Measurements from ENCODE around the gene FBXO15. TPM values are rescaled to one million over a fixed set of nuclear protein-coding genes. Genes with fewer than 3 reads are reported as not detected.

The FBXO15 gene
- total and polyA plus RNA-seq, 4 donors, result 0.23 to 0.50 (median 0.41) TPM

- Histone ChIP-seq H3K36me3 (ENCODE audit: control insufficient read depth in 4 of 4, insufficient read depth in 3 of 4, low read depth in 1 of 4, low read length in 3 of 4) (no peaks in the 10 kb centered on the region), H3K27ac (ENCODE audit: low read depth in 1 of 2, low read length in 2 of 2) (no peak overlapping the region), H3K4me1 (ENCODE audit: control insufficient read depth in 4 of 4, insufficient read depth in 4 of 4, low read length in 3 of 4) (no peaks in the 10 kb centered on the region), H3K9me3 (ENCODE audit: control insufficient read depth in 4 of 4, low read length in 3 of 4) (no peaks in the 10 kb centered on the region), H3K27me3 (ENCODE audit: control insufficient read depth in 4 of 4, insufficient read depth in 4 of 4, low read length in 3 of 4) (no peaks in the 10 kb centered on the region), H3K9ac (ENCODE audit: low read depth in 1 of 2, low read length in 2 of 2) (no peak overlapping the region), H3K4me3 (ENCODE audit: low read depth in 1 of 3, low read length in 3 of 3) (no peak overlapping the region)
- DNase-seq (ENCODE audit: low spot score), result no peak
- 93% methylated on average over 9 of the region's 9 CpGs for WGBS
- TF ChIP-seq GABPA (IDR thresholded peaks at IDR 0.05 in 1 of 2, conservative IDR thresholded peaks at IDR 0.05 in 1 of 2), result no peak
- no peak for TF ChIP-seq RAD21 (IDR thresholded peaks at IDR 0.05)
- no peak for TF ChIP-seq HNF4A (conservative IDR thresholded peaks at IDR 0.05)
- TF ChIP-seq FOXA2 (IDR thresholded peaks at IDR 0.05), result no peak
- no peak for TF ChIP-seq RXRA (IDR thresholded peaks at IDR 0.05)
- TF ChIP-seq HNF4G (IDR thresholded peaks at IDR 0.05), result no peak
- no peak for TF ChIP-seq EGR1 (IDR thresholded peaks at IDR 0.05; ENCODE audit: low read depth in 2 of 2)
These were observed 63.3 kb downstream of the FBXO15 start for GRCh38 chr18:74084184-74084855.

DNA sequence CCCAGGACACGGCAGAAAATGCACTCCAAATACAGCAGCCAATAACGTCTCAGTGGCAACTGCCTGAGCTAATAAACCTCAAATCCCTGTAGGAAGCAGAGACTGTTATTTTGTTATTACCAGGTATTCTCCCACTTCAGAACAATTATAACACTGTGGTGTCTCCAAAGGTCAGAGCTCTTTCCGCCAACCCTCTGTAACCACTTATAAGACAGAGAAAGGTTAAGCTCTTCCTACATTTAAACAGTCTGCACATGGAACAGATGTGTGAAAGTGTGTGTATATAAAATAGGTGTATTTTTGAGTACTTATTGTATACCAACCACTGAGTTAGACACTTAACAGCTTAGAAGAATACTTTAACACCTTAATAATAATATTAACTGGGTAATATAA lies 64.1 kb downstream of the FBXO15 start:
- Histone ChIP-seq H3K4me3 (ENCODE audit: low read depth in 1 of 3, low read length in 3 of 3) (no peak overlapping the region), H3K9me3 (ENCODE audit: control insufficient read depth in 4 of 4, low read length in 3 of 4) (no peaks in the 10 kb centered on the region), H3K27ac (ENCODE audit: low read depth in 1 of 2, low read length in 2 of 2) (no peak overlapping the region), H3K9ac (ENCODE audit: low read depth in 1 of 2, low read length in 2 of 2) (no peak overlapping the region), H3K4me1 (ENCODE audit: control insufficient read depth in 4 of 4, insufficient read depth in 4 of 4, low read length in 3 of 4) (no peaks in the 10 kb centered on the region), H3K36me3 (ENCODE audit: control insufficient read depth in 4 of 4, insufficient read depth in 3 of 4, low read depth in 1 of 4, low read length in 3 of 4) (no peaks in the 10 kb centered on the region), H3K27me3 (ENCODE audit: control insufficient read depth in 4 of 4, insufficient read depth in 4 of 4, low read length in 3 of 4) (no peaks in the 10 kb centered on the region)
- WGBS, result 77% methylated on average over 3 of the region's 3 CpGs
- DNase-seq (ENCODE audit: low spot score), result no peak
- TF ChIP-seq TAF1 (conservative IDR thresholded peaks at IDR 0.05) (no peak), GABPA (IDR thresholded peaks at IDR 0.05 in 1 of 2, conservative IDR thresholded peaks at IDR 0.05 in 1 of 2) (no peak), ZBTB33 (IDR thresholded peaks at IDR 0.05) (no peak), CTCF (IDR thresholded peaks at IDR 0.05; ENCODE audit: low read depth, low read length, missing input control) (no peak), EGR1 (IDR thresholded peaks at IDR 0.05; ENCODE audit: low read depth in 2 of 2) (no peak), FOXA2 (IDR thresholded peaks at IDR 0.05) (no peak), HNF4A (conservative IDR thresholded peaks at IDR 0.05) (no peak), SP1 (IDR thresholded peaks at IDR 0.05) (no peak), MAX (IDR thresholded peaks at IDR 0.05) (no peak), FOXA1 (IDR thresholded peaks at IDR 0.05) (no peak), RXRA (IDR thresholded peaks at IDR 0.05) (no peak), RAD21 (IDR thresholded peaks at IDR 0.05) (no peak), JUND (IDR thresholded peaks at IDR 0.05) (no peak), HNF4G (IDR thresholded peaks at IDR 0.05) (no peak), YY1 (IDR thresholded peaks at IDR 0.05) (no peak), NR2F2 (IDR thresholded peaks at IDR 0.05) (no peak)
- TF ChIP-seq, protein P1, sequence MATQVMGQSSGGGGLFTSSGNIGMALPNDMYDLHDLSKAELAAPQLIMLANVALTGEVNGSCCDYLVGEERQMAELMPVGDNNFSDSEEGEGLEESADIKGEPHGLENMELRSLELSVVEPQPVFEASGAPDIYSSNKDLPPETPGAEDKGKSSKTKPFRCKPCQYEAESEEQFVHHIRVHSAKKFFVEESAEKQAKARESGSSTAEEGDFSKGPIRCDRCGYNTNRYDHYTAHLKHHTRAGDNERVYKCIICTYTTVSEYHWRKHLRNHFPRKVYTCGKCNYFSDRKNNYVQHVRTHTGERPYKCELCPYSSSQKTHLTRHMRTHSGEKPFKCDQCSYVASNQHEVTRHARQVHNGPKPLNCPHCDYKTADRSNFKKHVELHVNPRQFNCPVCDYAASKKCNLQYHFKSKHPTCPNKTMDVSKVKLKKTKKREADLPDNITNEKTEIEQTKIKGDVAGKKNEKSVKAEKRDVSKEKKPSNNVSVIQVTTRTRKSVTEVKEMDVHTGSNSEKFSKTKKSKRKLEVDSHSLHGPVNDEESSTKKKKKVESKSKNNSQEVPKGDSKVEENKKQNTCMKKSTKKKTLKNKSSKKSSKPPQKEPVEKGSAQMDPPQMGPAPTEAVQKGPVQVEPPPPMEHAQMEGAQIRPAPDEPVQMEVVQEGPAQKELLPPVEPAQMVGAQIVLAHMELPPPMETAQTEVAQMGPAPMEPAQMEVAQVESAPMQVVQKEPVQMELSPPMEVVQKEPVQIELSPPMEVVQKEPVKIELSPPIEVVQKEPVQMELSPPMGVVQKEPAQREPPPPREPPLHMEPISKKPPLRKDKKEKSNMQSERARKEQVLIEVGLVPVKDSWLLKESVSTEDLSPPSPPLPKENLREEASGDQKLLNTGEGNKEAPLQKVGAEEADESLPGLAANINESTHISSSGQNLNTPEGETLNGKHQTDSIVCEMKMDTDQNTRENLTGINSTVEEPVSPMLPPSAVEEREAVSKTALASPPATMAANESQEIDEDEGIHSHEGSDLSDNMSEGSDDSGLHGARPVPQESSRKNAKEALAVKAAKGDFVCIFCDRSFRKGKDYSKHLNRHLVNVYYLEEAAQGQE (IDR thresholded peaks at IDR 0.05), result no peak
- TF ChIP-seq, protein P2, sequence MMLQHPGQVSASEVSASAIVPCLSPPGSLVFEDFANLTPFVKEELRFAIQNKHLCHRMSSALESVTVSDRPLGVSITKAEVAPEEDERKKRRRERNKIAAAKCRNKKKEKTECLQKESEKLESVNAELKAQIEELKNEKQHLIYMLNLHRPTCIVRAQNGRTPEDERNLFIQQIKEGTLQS (IDR thresholded peaks at IDR 0.05), result no peak

Data from liver (tissue), 9 donors.